ENCODE data around the gene FAM124B. TPM values are rescaled to one million over a fixed set of nuclear protein-coding genes. Genes with fewer than 3 reads are reported as not detected.

Gene FAM124B, protein sequence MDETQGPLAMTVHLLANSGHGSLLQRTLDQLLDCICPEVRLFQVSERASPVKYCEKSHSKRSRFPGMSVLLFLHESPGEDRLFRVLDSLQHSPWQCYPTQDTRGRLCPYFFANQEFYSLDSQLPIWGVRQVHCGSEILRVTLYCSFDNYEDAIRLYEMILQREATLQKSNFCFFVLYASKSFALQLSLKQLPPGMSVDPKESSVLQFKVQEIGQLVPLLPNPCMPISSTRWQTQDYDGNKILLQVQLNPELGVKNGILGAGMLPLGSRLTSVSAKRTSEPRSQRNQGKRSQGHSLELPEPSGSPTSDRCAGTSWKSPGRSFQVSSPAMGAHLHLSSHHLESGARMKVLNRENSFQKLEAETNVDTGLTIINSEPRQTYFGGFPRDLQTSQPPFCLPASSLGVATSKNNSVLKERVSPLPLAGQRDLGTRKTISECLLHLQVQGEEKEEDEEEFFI
- total RNA-seq = under 1 TPM; 0.32 to 0.43 TPM

GRCh38 chr2:224401641-224402342, at the start of gene FAM124B:
Gene FAM124B, minus strand, starts transcription at chr2:224402107. Its CDS starts 339 bp downstream, at chr2:224401768.
- DNase-seq = peak; percentile 71
- no peaks in the 10 kb centered on the region for H3K36me3 Mint-ChIP-seq (ENCODE audit: low read depth)
- H3K4me3 Mint-ChIP-seq = peak within 1 kb of the TSS; percentile 70
- peaks cover 8% of the 10 kb centered on the region for H3K27me3 Mint-ChIP-seq (ENCODE audit: low read depth)
- CTCF ChIA-PET = interaction anchor here (0.7 to 1.2 kb wide), 3 partner anchors 27 to 41 kb away, joined by 3 to 4 read pairs (median 3); no protein-coding TSS in a partner anchor
- peaks cover 5% of the 10 kb centered on the region for H3K9me3 Mint-ChIP-seq
- H3K27ac Mint-ChIP-seq = peak within 1 kb of the TSS; percentile 46
- peaks cover 13% of the 10 kb centered on the region for H3K4me1 Mint-ChIP-seq (ENCODE audit: low read depth)
- intact Hi-C loops (cut with micrococcal nuclease) = loop anchor here (1.0 kb wide), 2 partner anchors 44 to 184 kb away; partner anchors contain the start of gene CUL3

DNA sequence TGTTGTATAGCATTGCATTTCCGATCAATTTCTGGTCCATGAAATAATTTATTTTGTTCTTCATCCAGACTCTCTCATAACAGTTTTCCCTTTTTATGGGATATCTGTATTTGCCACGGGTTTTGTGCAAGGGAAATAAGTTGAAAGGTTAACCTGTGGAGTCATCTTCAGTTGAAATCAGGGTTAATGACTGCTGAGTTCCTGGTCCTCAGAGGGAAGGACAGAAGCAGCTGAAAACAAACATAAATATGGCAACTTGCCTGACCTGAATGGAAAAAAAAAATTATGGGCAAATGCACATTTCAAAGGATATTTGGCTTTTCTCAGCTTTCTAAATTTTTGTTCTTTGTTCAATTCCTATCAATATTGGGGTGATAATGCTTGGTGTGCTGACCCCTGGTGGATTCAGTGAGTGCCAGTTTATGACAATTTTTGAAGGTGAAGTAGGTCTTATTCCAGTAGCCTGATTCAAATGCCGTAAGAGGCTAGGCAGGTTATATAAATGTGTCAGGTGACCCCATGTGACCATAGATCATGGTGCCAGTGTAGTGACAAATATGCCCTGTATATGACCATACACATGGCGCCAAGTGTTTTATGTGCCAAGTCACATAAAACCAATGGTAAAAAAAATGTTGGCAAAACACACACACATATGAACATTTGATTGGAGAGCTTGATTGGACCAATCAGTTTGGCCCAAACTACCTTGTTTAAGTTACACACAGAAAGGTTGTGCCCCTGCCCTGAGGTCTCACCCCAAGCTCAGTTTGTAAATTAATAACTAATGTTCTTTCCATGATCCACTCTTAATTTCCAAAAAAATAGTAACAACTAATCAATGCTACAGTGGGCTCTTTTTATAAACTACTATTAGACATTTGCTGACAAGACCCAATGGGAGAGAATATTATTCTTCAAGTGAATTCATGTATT, 47.6 kb upstream of the FAM124B start:
- CTCF ChIA-PET = interaction anchor here (0.6 to 1.4 kb wide), 9 partner anchors 9 to 202 kb away, joined by 3 to 5 read pairs (median 4); no protein-coding TSS in a partner anchor
- H3K4me3 Mint-ChIP-seq = no peak overlapping the region
- intact Hi-C loops (cut with micrococcal nuclease) = loop anchor here (1.0 to 5.0 kb wide), 2 partner anchors 92 to 203 kb away; no protein-coding TSS in a partner anchor
- no peaks in the 10 kb centered on the region for H3K9me3 Mint-ChIP-seq
- no peaks in the 10 kb centered on the region for H3K4me1 Mint-ChIP-seq (ENCODE audit: low read depth)
- H3K36me3 Mint-ChIP-seq (ENCODE audit: low read depth) = no peaks in the 10 kb centered on the region
- peaks cover 3% of the 10 kb centered on the region for H3K27me3 Mint-ChIP-seq (ENCODE audit: low read depth)
- DNase-seq = peak; percentile 41
- no peak overlapping the region for H3K27ac Mint-ChIP-seq

DNA sequence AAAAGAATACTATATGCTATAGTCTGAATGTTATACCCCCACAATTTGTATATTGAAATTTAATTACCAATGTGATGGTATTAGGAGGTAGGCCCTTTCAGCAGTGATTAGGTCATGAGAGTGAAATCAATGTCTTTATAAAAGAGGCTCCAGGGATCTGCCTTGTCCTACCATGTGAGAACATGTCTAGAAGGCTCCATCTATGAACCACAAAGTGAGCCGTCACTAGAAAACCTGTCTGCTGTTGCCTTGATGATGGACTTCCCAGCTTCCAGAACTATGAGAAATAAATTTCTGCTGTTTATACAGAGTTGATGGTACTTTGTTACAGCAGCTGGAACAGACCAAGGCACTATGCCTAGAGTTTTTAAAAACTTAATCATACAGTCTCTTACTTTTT, 46.3 kb upstream of the FAM124B start:
- intact Hi-C loops (cut with micrococcal nuclease) = loop anchor here (5.0 kb wide), 1 partner anchor 204 kb away; no protein-coding TSS in a partner anchor
- Mint-ChIP-seq H3K36me3 (ENCODE audit: low read depth) (no peaks in the 10 kb centered on the region), H3K4me1 (ENCODE audit: low read depth) (no peaks in the 10 kb centered on the region), H3K27me3 (ENCODE audit: low read depth) (peaks cover 14% of the 10 kb centered on the region), H3K27ac (no peak overlapping the region), H3K4me3 (no peak overlapping the region), H3K9me3 (no peaks in the 10 kb centered on the region)
- DNase-seq = no peak
- CTCF ChIA-PET = no interaction called here

- Mint-ChIP-seq H3K9me3 (no peaks in the 10 kb centered on the region), H3K4me1 (ENCODE audit: low read depth) (peaks cover 9% of the 10 kb centered on the region), H3K27me3 (ENCODE audit: low read depth) (peaks cover 37% of the 10 kb centered on the region), H3K36me3 (ENCODE audit: low read depth) (no peaks in the 10 kb centered on the region), H3K4me3 (no peak overlapping the region), H3K27ac (no peak overlapping the region)
- DNase-seq = no peak
- intact Hi-C loops (cut with micrococcal nuclease) = loop anchor here (5.0 kb wide), 1 partner anchor 208 kb away; no protein-coding TSS in a partner anchor
- CTCF ChIA-PET = no interaction called here
Observed at GRCh38 chr2:224444783-224445182, 42.9 kb upstream of the FAM124B start.

GRCh38 chr2:224444021-224444420, 42.1 kb upstream of the FAM124B start:
- Mint-ChIP-seq H3K9me3 (no peaks in the 10 kb centered on the region), H3K36me3 (ENCODE audit: low read depth) (no peaks in the 10 kb centered on the region), H3K27ac (no peak overlapping the region), H3K27me3 (ENCODE audit: low read depth) (peaks cover 37% of the 10 kb centered on the region), H3K4me3 (no peak overlapping the region), H3K4me1 (ENCODE audit: low read depth) (peaks cover 9% of the 10 kb centered on the region)
- DNase-seq = no peak
- intact Hi-C loops (cut with micrococcal nuclease) = no loop called here
- CTCF ChIA-PET = no interaction called here

DNA sequence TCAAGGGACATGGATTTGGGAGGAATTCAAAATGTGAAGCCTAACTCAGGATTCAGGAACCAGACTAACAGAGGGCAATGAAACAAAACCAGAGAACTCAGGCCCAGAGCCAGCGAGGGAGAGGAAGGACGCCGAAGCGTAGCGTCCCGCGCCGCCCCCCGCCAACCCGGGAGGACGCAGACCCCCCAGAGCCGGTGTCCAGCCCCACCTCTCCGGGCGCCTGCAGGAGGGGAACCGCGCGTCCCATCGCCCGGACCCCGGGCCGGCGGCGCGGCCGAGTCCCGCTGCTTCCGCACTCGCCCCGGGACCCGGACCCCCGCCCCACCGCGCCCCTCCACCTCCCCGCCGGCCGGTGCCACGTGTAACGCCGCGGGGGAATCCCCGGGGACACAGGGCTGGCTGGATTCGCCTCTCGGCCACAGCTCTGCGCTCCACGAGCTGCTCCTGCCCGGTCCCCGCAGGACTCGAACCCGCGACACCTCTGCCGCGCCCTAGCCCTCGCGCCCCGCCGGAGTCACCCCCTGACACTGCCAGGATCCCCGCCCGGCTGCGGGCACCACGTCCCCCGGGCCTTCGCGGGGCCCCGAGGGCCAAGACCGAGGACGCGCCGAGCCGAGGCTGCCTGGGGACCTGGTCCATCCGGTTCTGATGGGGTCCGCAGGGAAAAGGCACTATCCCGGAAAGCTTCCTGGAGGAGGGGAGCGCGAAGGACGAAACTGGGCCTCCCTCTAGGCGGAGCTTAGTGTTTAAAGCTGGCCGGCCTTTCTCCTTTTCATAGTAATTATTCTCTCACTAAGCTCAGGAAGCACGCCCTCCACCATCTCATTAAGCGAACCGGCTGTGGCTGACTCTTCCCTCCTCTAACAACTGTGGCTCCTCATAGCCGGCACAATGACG, 40.4 kb upstream of the FAM124B start:
- H3K36me3 Mint-ChIP-seq (ENCODE audit: low read depth) = no peaks in the 10 kb centered on the region
- intact Hi-C loops (cut with micrococcal nuclease) = no loop called here
- no peaks in the 10 kb centered on the region for H3K9me3 Mint-ChIP-seq
- peaks cover 9% of the 10 kb centered on the region for H3K4me1 Mint-ChIP-seq (ENCODE audit: low read depth)
- peak; percentile 28 for DNase-seq
- CTCF ChIA-PET = no interaction called here
- H3K4me3 Mint-ChIP-seq = peak overlapping the region; percentile 68
- peaks cover 40% of the 10 kb centered on the region for H3K27me3 Mint-ChIP-seq (ENCODE audit: low read depth)
- H3K27ac Mint-ChIP-seq = no peak overlapping the region

DNA sequence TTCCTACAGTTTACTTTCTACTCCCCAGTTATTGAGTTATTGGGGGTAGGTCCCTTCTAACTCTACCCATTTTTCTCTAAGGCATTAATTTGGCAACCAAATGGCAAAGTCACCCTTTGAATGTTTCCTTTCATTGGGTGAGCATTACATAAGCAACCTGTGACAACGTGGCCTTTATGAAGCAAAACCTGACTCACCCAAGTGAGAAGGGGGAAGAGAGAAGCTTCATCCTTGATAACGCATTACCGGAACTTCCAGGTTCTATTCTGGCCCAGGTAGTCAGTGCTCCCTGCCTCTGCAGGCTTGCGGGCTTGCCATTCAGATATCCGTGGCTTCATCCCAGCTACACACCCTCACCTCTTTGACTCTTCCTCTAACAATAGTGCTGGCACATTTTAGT, 39.1 kb upstream of the FAM124B start:
- Mint-ChIP-seq H3K4me1 (ENCODE audit: low read depth) (peaks cover 9% of the 10 kb centered on the region), H3K27ac (no peak overlapping the region), H3K36me3 (ENCODE audit: low read depth) (no peaks in the 10 kb centered on the region), H3K27me3 (ENCODE audit: low read depth) (peaks cover 40% of the 10 kb centered on the region), H3K9me3 (no peaks in the 10 kb centered on the region), H3K4me3 (peak overlapping the region; percentile 58)
- intact Hi-C loops (cut with micrococcal nuclease) = no loop called here
- CTCF ChIA-PET = interaction anchor here (1.1 to 1.3 kb wide), 3 partner anchors 8 to 210 kb away, joined by 3 to 5 read pairs (median 3); no protein-coding TSS in a partner anchor
- no peak for DNase-seq

DNA sequence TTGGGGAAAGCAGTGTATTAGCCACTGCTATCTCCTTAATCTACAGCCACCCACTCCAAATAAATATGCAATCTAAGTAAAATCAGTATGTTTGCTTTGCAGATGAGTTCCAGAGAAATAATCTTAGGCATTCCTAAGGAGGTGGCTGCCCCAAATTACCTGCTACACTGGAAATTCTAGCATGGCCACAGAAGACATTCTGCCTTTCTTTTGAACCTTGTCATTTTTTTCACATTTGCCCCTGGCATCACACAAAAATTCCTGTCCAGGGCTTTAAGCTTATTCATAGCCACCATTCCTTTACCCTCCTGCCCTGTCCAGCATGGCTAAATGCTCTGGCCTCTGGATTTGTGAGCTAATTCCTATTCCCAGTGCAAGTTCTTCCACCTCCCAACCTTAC, 36.8 kb upstream of the FAM124B start:
- peaks cover 30% of the 10 kb centered on the region for H3K27me3 Mint-ChIP-seq (ENCODE audit: low read depth)
- CTCF ChIA-PET = no interaction called here

GRCh38 chr2:224436634-224437033, 34.7 kb upstream of the FAM124B start:
- H3K36me3 Mint-ChIP-seq (ENCODE audit: low read depth) = no peaks in the 10 kb centered on the region
- CTCF ChIA-PET = interaction anchor here (0.6 kb wide), 1 partner anchor 1508 kb away, joined by 3 read pairs; no protein-coding TSS in a partner anchor
- no peak overlapping the region for H3K4me3 Mint-ChIP-seq
- no peak for DNase-seq
- H3K9me3 Mint-ChIP-seq = no peaks in the 10 kb centered on the region
- intact Hi-C loops (cut with micrococcal nuclease) = no loop called here
- peaks cover under 1% of the 10 kb centered on the region for H3K4me1 Mint-ChIP-seq (ENCODE audit: low read depth)
- H3K27me3 Mint-ChIP-seq (ENCODE audit: low read depth) = peaks cover 21% of the 10 kb centered on the region
- H3K27ac Mint-ChIP-seq = no peak overlapping the region

More for the DNA sequence above, 36.8 kb upstream of the FAM124B start:
- H3K36me3 Mint-ChIP-seq (ENCODE audit: low read depth) = no peaks in the 10 kb centered on the region
- peaks cover 9% of the 10 kb centered on the region for H3K4me1 Mint-ChIP-seq (ENCODE audit: low read depth)
- no peak overlapping the region for H3K27ac Mint-ChIP-seq
- intact Hi-C loops (cut with micrococcal nuclease) = no loop called here
- no peak for DNase-seq
- no peaks in the 10 kb centered on the region for H3K9me3 Mint-ChIP-seq
- no peak overlapping the region for H3K4me3 Mint-ChIP-seq

GRCh38 chr2:224434618-224435017, 32.7 kb upstream of the FAM124B start:
- no peaks in the 10 kb centered on the region for H3K4me1 Mint-ChIP-seq (ENCODE audit: low read depth)

GRCh38 chr2:224433442-224433841, 31.5 kb upstream of the FAM124B start:
- H3K4me3 Mint-ChIP-seq = no peak overlapping the region
- H3K36me3 Mint-ChIP-seq (ENCODE audit: low read depth) = no peaks in the 10 kb centered on the region
- intact Hi-C loops (cut with micrococcal nuclease) = no loop called here
- CTCF ChIA-PET = interaction anchor here (0.6 kb wide), 1 partner anchor 273 kb away, joined by 3 read pairs; no protein-coding TSS in a partner anchor
- H3K27me3 Mint-ChIP-seq (ENCODE audit: low read depth) = peaks cover 3% of the 10 kb centered on the region
- no peak overlapping the region for H3K27ac Mint-ChIP-seq
- no peak for DNase-seq
- no peaks in the 10 kb centered on the region for H3K9me3 Mint-ChIP-seq
- H3K4me1 Mint-ChIP-seq (ENCODE audit: low read depth) = no peaks in the 10 kb centered on the region

More at GRCh38 chr2:224434618-224435017, 32.7 kb upstream of the FAM124B start:
- Mint-ChIP-seq H3K36me3 (ENCODE audit: low read depth) (no peaks in the 10 kb centered on the region), H3K27me3 (ENCODE audit: low read depth) (peaks cover 6% of the 10 kb centered on the region), H3K27ac (no peak overlapping the region), H3K4me3 (no peak overlapping the region), H3K9me3 (no peaks in the 10 kb centered on the region)
- intact Hi-C loops (cut with micrococcal nuclease) = no loop called here
- CTCF ChIA-PET = no interaction called here
- no peak for DNase-seq

All from activated naive CD4-positive, alpha-beta T cell treated with anti-CD3 and anti-CD28 coated beads for 36 hours (primary cell).